SK-N-SH (cell line): ENCODE measurements around the gene HBZ.

Experiments
- CTCF ChIP-seq: fragments of 200-600 bp; sonication (generic); IDR thresholded peaks from 2 replicates; pipeline ENCODE4 v1.6.1; 2017; ENCODE audit warnings: antibody characterized with exemption, mild to moderate bottlenecking, moderate library complexity
- REST ChIP-seq: IDR thresholded peaks from 2 replicates; pipeline ENCODE4 v1.6.1; 2012; ENCODE audit warnings: mild to moderate bottlenecking, low read depth, low read length, moderate library complexity

GRCh38 chr16:138049-138417, 14.4 kb upstream of the HBZ start:
- TF ChIP-seq REST, result no peak
- no peak for TF ChIP-seq CTCF
